Erythroblast (primary cell): ENCODE results near the gene SNX10.

Experiments used
- GATA1 ChIP-seq: IDR thresholded peaks from 2 replicates; pipeline ENCODE4 v1.6.1; 2011; ENCODE audit warnings: low read depth, mild to moderate bottlenecking, control low read depth, low read length, moderate library complexity
- POLR2A ChIP-seq: IDR thresholded peaks from 2 replicates; pipeline ENCODE4 v1.6.1; 2011; ENCODE audit warnings: mild to moderate bottlenecking, low read length

DNA sequence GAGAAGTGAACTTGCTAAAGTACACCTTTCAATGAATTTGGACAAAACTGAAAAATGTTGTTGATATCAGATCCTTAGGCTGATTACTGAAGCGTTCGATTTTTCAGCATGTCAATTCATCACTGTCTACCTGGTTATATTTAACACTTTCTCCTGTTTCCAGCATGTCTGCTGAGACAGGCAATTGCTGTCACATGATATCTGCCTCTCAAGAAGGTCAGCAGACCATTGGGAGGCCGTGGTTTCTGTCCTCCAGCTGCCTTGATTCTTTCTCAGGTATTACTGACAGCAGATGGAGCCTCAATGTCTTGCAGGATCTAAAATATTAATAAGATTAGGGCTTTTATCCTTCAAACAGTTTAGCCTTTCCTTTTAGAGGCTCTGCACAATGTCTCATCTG, 127.5 kb downstream of the SNX10 start:
- TF ChIP-seq POLR2A (no peak), GATA1 (no peak)
